ENCODE measurements around the gene TTC39A.

DNA sequence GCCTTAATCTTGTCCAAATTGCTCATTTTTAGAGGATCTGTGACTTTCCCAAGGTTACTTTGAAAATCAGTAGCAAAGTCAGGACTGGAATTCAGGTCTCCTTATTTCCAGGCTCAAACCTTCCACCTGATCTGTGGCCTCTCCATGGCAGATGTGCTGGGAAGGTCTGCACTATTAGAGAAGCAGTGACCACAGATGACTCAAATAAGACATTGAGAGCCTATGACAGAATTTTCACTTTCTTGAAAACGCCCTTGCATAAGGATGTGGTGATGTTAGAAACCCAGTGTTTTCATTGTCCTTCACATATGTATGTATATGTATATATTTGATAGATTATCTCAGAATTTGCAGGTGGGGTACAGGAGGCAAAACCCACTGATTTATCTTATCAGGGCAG, 45.3 kb downstream of the TTC39A start:
- TF ChIP-seq, protein P1, sequence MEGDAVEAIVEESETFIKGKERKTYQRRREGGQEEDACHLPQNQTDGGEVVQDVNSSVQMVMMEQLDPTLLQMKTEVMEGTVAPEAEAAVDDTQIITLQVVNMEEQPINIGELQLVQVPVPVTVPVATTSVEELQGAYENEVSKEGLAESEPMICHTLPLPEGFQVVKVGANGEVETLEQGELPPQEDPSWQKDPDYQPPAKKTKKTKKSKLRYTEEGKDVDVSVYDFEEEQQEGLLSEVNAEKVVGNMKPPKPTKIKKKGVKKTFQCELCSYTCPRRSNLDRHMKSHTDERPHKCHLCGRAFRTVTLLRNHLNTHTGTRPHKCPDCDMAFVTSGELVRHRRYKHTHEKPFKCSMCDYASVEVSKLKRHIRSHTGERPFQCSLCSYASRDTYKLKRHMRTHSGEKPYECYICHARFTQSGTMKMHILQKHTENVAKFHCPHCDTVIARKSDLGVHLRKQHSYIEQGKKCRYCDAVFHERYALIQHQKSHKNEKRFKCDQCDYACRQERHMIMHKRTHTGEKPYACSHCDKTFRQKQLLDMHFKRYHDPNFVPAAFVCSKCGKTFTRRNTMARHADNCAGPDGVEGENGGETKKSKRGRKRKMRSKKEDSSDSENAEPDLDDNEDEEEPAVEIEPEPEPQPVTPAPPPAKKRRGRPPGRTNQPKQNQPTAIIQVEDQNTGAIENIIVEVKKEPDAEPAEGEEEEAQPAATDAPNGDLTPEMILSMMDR (IDR thresholded peaks at IDR 0.05) = no peak
- no peak for TF ChIP-seq POLR2A (IDR thresholded peaks at IDR 0.05)
- TF ChIP-seq POLR2AphosphoS5 (IDR thresholded peaks at IDR 0.05) = no peak
- no peak for TF ChIP-seq EP300 (IDR thresholded peaks at IDR 0.05)
